Caco-2 (cell line): Measurements from ENCODE around the gene SRSF7. TPM values are rescaled to one million over a fixed set of nuclear protein-coding genes. Genes with fewer than 3 reads are reported as not detected.

Experiments used
- BruUV-seq: library from RNA; stranded (reverse); fragments of 400-500 nt; replicated peaks from 2 replicates; lab custom pipeline; 2021; lab: Mats Ljungman, UMichigan
- CTCF ChIA-PET: fragments of 300-600 bp; sonication (Branson Sonifier 250); formaldehyde crosslinking; loops from one replicate; lab custom pipeline; 2022; ENCODE audit warnings: antibody characterized with exemption; lab: Charles Lee
- POLR2A ChIA-PET: fragments of 300-600 bp; sonication (Branson Sonifier 250); formaldehyde crosslinking; loops from one replicate; lab custom pipeline; 2022; ENCODE audit warnings: antibody characterized with exemption; lab: Charles Lee
- DNase-seq, 2 experiments: peaks; one replicate each; pipeline versions ENCODE4 v3.0.0 to v3.0.0-alpha.2; 2020 to 2022
- H3K27me3 ChIP-seq: replicated peaks from 2 replicates; pipeline ENCODE4 v1.6.0; 2011; ENCODE audit warnings: low read length; ENCODE audit not compliant: control insufficient read depth, insufficient read depth
- H3K36me3 ChIP-seq: 2 replicates; pipeline ENCODE4 v1.5.1; 2011; ENCODE audit warnings: low read length; ENCODE audit not compliant: control insufficient read depth, insufficient read depth
- H3K4me1 ChIP-seq: fragments of 250-450 bp; sonication (Bioruptor Pico); 2 replicates; pipeline ENCODE4 v1.5.1; 2020; ENCODE audit warnings: mild to moderate bottlenecking
- H3K4me3 ChIP-seq: 2 replicates; pipeline ENCODE4 v1.5.1; 2011; ENCODE audit warnings: low read depth, mild to moderate bottlenecking, control low read depth, low read length
- H3K9me3 ChIP-seq: fragments of 250-450 bp; sonication (Bioruptor Pico); 2 replicates; pipeline ENCODE4 v1.5.1; 2020; ENCODE audit warnings: mild to moderate bottlenecking, moderate library complexity
- H3K27ac Mint-ChIP-seq: one replicate; pipeline ENCODE4 v1.8.0; 2022; ENCODE audit warnings: mixed read lengths; ENCODE audit not compliant: unreplicated experiment
- H3K27me3 Mint-ChIP-seq: one replicate; pipeline ENCODE4 v1.8.0; 2022; ENCODE audit warnings: mixed read lengths; ENCODE audit not compliant: insufficient read depth, unreplicated experiment
- H3K36me3 Mint-ChIP-seq: one replicate; pipeline ENCODE4 v1.8.0; 2022; ENCODE audit warnings: mild to moderate bottlenecking, mixed read lengths; ENCODE audit not compliant: insufficient read depth, unreplicated experiment
- H3K4me1 Mint-ChIP-seq: one replicate; pipeline ENCODE4 v1.8.0; 2022; ENCODE audit warnings: low read depth, mixed read lengths; ENCODE audit not compliant: unreplicated experiment
- H3K4me3 Mint-ChIP-seq: one replicate; pipeline ENCODE4 v1.8.0; 2022; ENCODE audit warnings: mild to moderate bottlenecking, moderate library complexity, mixed read lengths; ENCODE audit not compliant: unreplicated experiment
- H3K9me3 Mint-ChIP-seq: one replicate; pipeline ENCODE4 v1.8.0; 2022; ENCODE audit warnings: mixed read lengths; ENCODE audit not compliant: unreplicated experiment
- CTCF ChIP-seq, 2 experiments: fragments of 200-600 bp in 1 of 2; IDR thresholded peaks; 1 replicate in 1 of 2; 2 replicates in 1 of 2; pipeline versions ENCODE4 v1.5.1 to v1.8.0; 2011 to 2022; ENCODE audit warnings: antibody characterized with exemption in 1 of 2, control low read depth in 1 of 2, inconsistent platforms in 1 of 2, low read depth in 1 of 2, low read length in 1 of 2, mild to moderate bottlenecking in 1 of 2, moderate library complexity in 1 of 2; ENCODE audit not compliant: insufficient read depth in 1 of 2, severe bottlenecking in 1 of 2, unreplicated experiment in 1 of 2
- intact Hi-C: fragments of 100-400 bp; cut with micrococcal nuclease; formaldehyde crosslinking; loops from one replicate; pipeline ENCODE4 v1.10.0; 2022; ENCODE audit not compliant: unreplicated experiment
- total RNA-seq: library from RNA; stranded (reverse); gene quantifications from 2 replicates; pipeline ENCODE4 v1.2.3, GENCODE V29; 2022

SRSF7 gene
- total RNA-seq, 1 experiment from 2014 or later: 233 TPM

- TF ChIP-seq CTCF (IDR thresholded peaks at IDR 0.05; ENCODE audit: insufficient read depth in 1 of 2, low read depth in 1 of 2, low read length in 1 of 2, severe bottlenecking in 1 of 2, unreplicated experiment in 1 of 2): no peak
- Mint-ChIP-seq H3K27ac (no peak overlapping the region), H3K4me1 (peaks cover 32% of the 10 kb centered on the region), H3K36me3 (peaks cover 100% of the 10 kb centered on the region), H3K27me3 (no peaks in the 10 kb centered on the region), H3K4me3 (no peak overlapping the region), H3K9me3 (peaks cover 8% of the 10 kb centered on the region)
- Histone ChIP-seq H3K4me1 (peaks cover 31% of the 10 kb centered on the region), H3K4me3 (no peak overlapping the region), H3K36me3 (peaks cover 4% of the 10 kb centered on the region), H3K27me3 (no peaks in the 10 kb centered on the region), H3K9me3 (no peaks in the 10 kb centered on the region)
- intact Hi-C loops: loop anchor here (5.0 kb wide), 2 partner anchors 142 to 207 kb away; partner anchors contain the start of gene HNRNPLL
- DNase-seq: no peak
- POLR2A ChIA-PET: no interaction called here
- CTCF ChIA-PET: interaction anchor here (0.6 kb wide), 1 partner anchor 137 kb away, joined by 3 read pairs; no protein-coding TSS in a partner anchor
- no TSS peak for BruUV-seq
Measured at GRCh38 chr2:38744399-38744780, 6.8 kb downstream of the SRSF7 start.

GRCh38 chr2:38743672-38744398, 7.3 kb downstream of the SRSF7 start:
- peaks cover 100% of the 10 kb centered on the region for H3K36me3 Mint-ChIP-seq
- peaks cover 14% of the 10 kb centered on the region for H3K9me3 Mint-ChIP-seq
- Histone ChIP-seq H3K9me3 (no peaks in the 10 kb centered on the region), H3K36me3 (peaks cover 4% of the 10 kb centered on the region), H3K4me3 (no peak overlapping the region), H3K4me1 (peaks cover 28% of the 10 kb centered on the region), H3K27me3 (no peaks in the 10 kb centered on the region)
- H3K27me3 Mint-ChIP-seq: no peaks in the 10 kb centered on the region
- BruUV-seq: no TSS peak
- DNase-seq: no peak
- no peak for TF ChIP-seq CTCF (IDR thresholded peaks at IDR 0.05; ENCODE audit: insufficient read depth in 1 of 2, low read depth in 1 of 2, low read length in 1 of 2, severe bottlenecking in 1 of 2, unreplicated experiment in 1 of 2)
- H3K4me1 Mint-ChIP-seq: peaks cover 28% of the 10 kb centered on the region
- ChIA-PET POLR2A (interaction anchor here (1.0 kb wide), 1 partner anchor 8 kb away, joined by 13 read pairs; the partner anchor contains the start of gene SRSF7), CTCF (interaction anchor here (0.6 kb wide), 1 partner anchor 136 kb away, joined by 3 read pairs; no protein-coding TSS in a partner anchor)
- intact Hi-C loops: loop anchor here (5.0 kb wide), 2 partner anchors 142 to 207 kb away; partner anchors contain the start of gene HNRNPLL
- no peak overlapping the region for H3K4me3 Mint-ChIP-seq
- H3K27ac Mint-ChIP-seq: no peak overlapping the region

- no peak overlapping the region for H3K4me3 ChIP-seq
- BruUV-seq: no TSS peak
- Mint-ChIP-seq H3K36me3 (peaks cover 100% of the 10 kb centered on the region), H3K4me3 (no peak overlapping the region), H3K9me3 (peaks cover 16% of the 10 kb centered on the region), H3K27me3 (no peaks in the 10 kb centered on the region), H3K27ac (no peak overlapping the region), H3K4me1 (peaks cover 19% of the 10 kb centered on the region)
- ChIA-PET POLR2A (interaction anchor here (1.0 kb wide), 1 partner anchor 8 kb away, joined by 13 read pairs; the partner anchor contains the start of gene SRSF7), CTCF (no interaction called here)
- DNase-seq: no peak
- H3K4me1 ChIP-seq: peaks cover 22% of the 10 kb centered on the region
- intact Hi-C loops: loop anchor here (5.0 kb wide), 2 partner anchors 141 to 206 kb away; partner anchors contain the start of gene HNRNPLL
- H3K36me3 ChIP-seq: peaks cover under 1% of the 10 kb centered on the region
- H3K27me3 ChIP-seq: no peaks in the 10 kb centered on the region
- H3K9me3 ChIP-seq: no peaks in the 10 kb centered on the region
- no peak for TF ChIP-seq CTCF (IDR thresholded peaks at IDR 0.05; ENCODE audit: insufficient read depth in 1 of 2, low read depth in 1 of 2, low read length in 1 of 2, severe bottlenecking in 1 of 2, unreplicated experiment in 1 of 2)
Measured at GRCh38 chr2:38742797-38743559, 8.2 kb downstream of the SRSF7 start.
